Measurements from ENCODE around the gene PKN2.

The PKN2 gene

GRCh38 chr1:88683541-88684481, at the start of gene PKN2:
TSS of gene PKN2 (plus strand) at chr1:88684273. CDS start at chr1:88684581, 308 bp downstream.
- peak within 1 kb of the TSS; percentile 78 for H3K4me3 ChIP-seq
- DNase-seq (ENCODE audit: low read depth, low spot score) = peak; percentile 81

GRCh38 chr1:88634538-88634937, 49.5 kb upstream of the PKN2 start:
- Histone ChIP-seq H3K9me3 (ENCODE audit: low read depth, low read length) (no peaks in the 10 kb centered on the region), H3K27ac (no peak overlapping the region), H3K4me3 (no peak overlapping the region), H3K36me3 (ENCODE audit: insufficient read depth, low read length) (no peaks in the 10 kb centered on the region), H3K9ac (ENCODE audit: insufficient read length) (no peak overlapping the region)
- no peak for DNase-seq (ENCODE audit: low read depth, low spot score)
- no peak for TF ChIP-seq POLR2AphosphoS5 (IDR thresholded peaks at IDR 0.05; ENCODE audit: borderline replicate concordance, low read depth, low read length)
- no peak for TF ChIP-seq FOXP2 (optimal IDR thresholded peaks at IDR 0.05; ENCODE audit: control extremely low read depth, extremely low read length, insufficient read depth)

More at GRCh38 chr1:88683541-88684481, at the start of gene PKN2:
- TF ChIP-seq FOXP2 (optimal IDR thresholded peaks at IDR 0.05; ENCODE audit: control extremely low read depth, extremely low read length, insufficient read depth) (peak; percentile 90), POLR2AphosphoS5 (IDR thresholded peaks at IDR 0.05; ENCODE audit: borderline replicate concordance, low read depth, low read length) (peak; percentile 92), EZH2 (IDR thresholded peaks at IDR 0.05) (no peak)
- peaks cover 7% of the 10 kb centered on the region; the same call in 1 of the 2 replicates for H3K36me3 ChIP-seq (ENCODE audit: insufficient read depth, low read length)
- H3K9me3 ChIP-seq (ENCODE audit: low read depth, low read length) = no peaks in the 10 kb centered on the region
- peak within 1 kb of the TSS; percentile 93 for H3K27ac ChIP-seq
- peak within 1 kb of the TSS; percentile 87 for H3K9ac ChIP-seq (ENCODE audit: insufficient read length)

GRCh38 chr1:88640060-88640459, 44.0 kb upstream of the PKN2 start:
- DNase-seq (ENCODE audit: low read depth, low spot score) = no peak
- no peak overlapping the region for H3K9ac ChIP-seq (ENCODE audit: insufficient read length)
- no peak for TF ChIP-seq EZH2 (IDR thresholded peaks at IDR 0.05)
- no peak for TF ChIP-seq FOXP2 (optimal IDR thresholded peaks at IDR 0.05; ENCODE audit: control extremely low read depth, extremely low read length, insufficient read depth)
- TF ChIP-seq POLR2AphosphoS5 (IDR thresholded peaks at IDR 0.05; ENCODE audit: borderline replicate concordance, low read depth, low read length) = no peak
- H3K4me3 ChIP-seq = no peak overlapping the region
- no peaks in the 10 kb centered on the region for H3K36me3 ChIP-seq (ENCODE audit: insufficient read depth, low read length)
- no peak overlapping the region for H3K27ac ChIP-seq
- no peaks in the 10 kb centered on the region for H3K9me3 ChIP-seq (ENCODE audit: low read depth, low read length)

- Histone ChIP-seq H3K9me3 (ENCODE audit: low read depth, low read length) (no peaks in the 10 kb centered on the region), H3K4me3 (no peak overlapping the region), H3K36me3 (ENCODE audit: insufficient read depth, low read length) (no peaks in the 10 kb centered on the region), H3K9ac (ENCODE audit: insufficient read length) (no peak overlapping the region), H3K27ac (no peak overlapping the region)
- TF ChIP-seq EZH2 (IDR thresholded peaks at IDR 0.05) (no peak), POLR2AphosphoS5 (IDR thresholded peaks at IDR 0.05; ENCODE audit: borderline replicate concordance, low read depth, low read length) (no peak), FOXP2 (optimal IDR thresholded peaks at IDR 0.05; ENCODE audit: control extremely low read depth, extremely low read length, insufficient read depth) (no peak)
- DNase-seq (ENCODE audit: low read depth, low spot score) = no peak
Measured at GRCh38 chr1:88645886-88646285, 38.2 kb upstream of the PKN2 start.

GRCh38 chr1:88646476-88647248, 37.4 kb upstream of the PKN2 start:
- TF ChIP-seq POLR2AphosphoS5 (IDR thresholded peaks at IDR 0.05; ENCODE audit: borderline replicate concordance, low read depth, low read length) = no peak
- TF ChIP-seq EZH2 (IDR thresholded peaks at IDR 0.05) = no peak
- TF ChIP-seq FOXP2 (optimal IDR thresholded peaks at IDR 0.05; ENCODE audit: control extremely low read depth, extremely low read length, insufficient read depth) = no peak
- Histone ChIP-seq H3K9ac (ENCODE audit: insufficient read length) (no peak overlapping the region), H3K36me3 (ENCODE audit: insufficient read depth, low read length) (no peaks in the 10 kb centered on the region), H3K4me3 (no peak overlapping the region), H3K27ac (no peak overlapping the region), H3K9me3 (ENCODE audit: low read depth, low read length) (no peaks in the 10 kb centered on the region)
- DNase-seq (ENCODE audit: low read depth, low spot score) = no peak

- TF ChIP-seq EZH2 (IDR thresholded peaks at IDR 0.05) = no peak
- TF ChIP-seq FOXP2 (optimal IDR thresholded peaks at IDR 0.05; ENCODE audit: control extremely low read depth, extremely low read length, insufficient read depth) = no peak
- no peak for TF ChIP-seq POLR2AphosphoS5 (IDR thresholded peaks at IDR 0.05; ENCODE audit: borderline replicate concordance, low read depth, low read length)
- H3K4me3 ChIP-seq = no peak overlapping the region
- no peak overlapping the region for H3K9ac ChIP-seq (ENCODE audit: insufficient read length)
- no peak overlapping the region for H3K27ac ChIP-seq
- DNase-seq (ENCODE audit: low read depth, low spot score) = no peak
- H3K9me3 ChIP-seq (ENCODE audit: low read depth, low read length) = no peaks in the 10 kb centered on the region
- H3K36me3 ChIP-seq (ENCODE audit: insufficient read depth, low read length) = no peaks in the 10 kb centered on the region
Measured at GRCh38 chr1:88647249-88647645, 36.8 kb upstream of the PKN2 start.

- H3K4me3 ChIP-seq = no peak overlapping the region
- no peak for DNase-seq (ENCODE audit: low read depth, low spot score)
- H3K9ac ChIP-seq (ENCODE audit: insufficient read length) = no peak overlapping the region
- no peak for TF ChIP-seq EZH2 (IDR thresholded peaks at IDR 0.05)
- no peak for TF ChIP-seq FOXP2 (optimal IDR thresholded peaks at IDR 0.05; ENCODE audit: control extremely low read depth, extremely low read length, insufficient read depth)
- no peak for TF ChIP-seq POLR2AphosphoS5 (IDR thresholded peaks at IDR 0.05; ENCODE audit: borderline replicate concordance, low read depth, low read length)
- H3K27ac ChIP-seq = no peak overlapping the region
- no peaks in the 10 kb centered on the region for H3K9me3 ChIP-seq (ENCODE audit: low read depth, low read length)
- H3K36me3 ChIP-seq (ENCODE audit: insufficient read depth, low read length) = no peaks in the 10 kb centered on the region
Measured at GRCh38 chr1:88647749-88648415, 36.2 kb upstream of the PKN2 start.

GRCh38 chr1:88648706-88649105, 35.4 kb upstream of the PKN2 start:
- no peak overlapping the region for H3K9ac ChIP-seq (ENCODE audit: insufficient read length)
- H3K27ac ChIP-seq = no peak overlapping the region
- no peak overlapping the region for H3K4me3 ChIP-seq
- TF ChIP-seq POLR2AphosphoS5 (IDR thresholded peaks at IDR 0.05; ENCODE audit: borderline replicate concordance, low read depth, low read length) (no peak), EZH2 (IDR thresholded peaks at IDR 0.05) (no peak), FOXP2 (optimal IDR thresholded peaks at IDR 0.05; ENCODE audit: control extremely low read depth, extremely low read length, insufficient read depth) (no peak)
- no peaks in the 10 kb centered on the region for H3K36me3 ChIP-seq (ENCODE audit: insufficient read depth, low read length)
- no peaks in the 10 kb centered on the region for H3K9me3 ChIP-seq (ENCODE audit: low read depth, low read length)
- no peak for DNase-seq (ENCODE audit: low read depth, low spot score)

All from SK-N-MC (cell line).